HG02763 (cell line): Measurements from ENCODE around the gene CRPPA.

Experiments
- ATAC-seq: cut with Tn5 transposase; IDR thresholded peaks from one replicate; pipeline ENCODE4 v1.9.1; 2021; ENCODE audit warnings: mild to moderate bottlenecking, moderate library complexity; ENCODE audit not compliant: unreplicated experiment

CRPPA gene

GRCh38 chr7:16423761-16424160 is 2.4 kb upstream of the CRPPA start:
- no peak for ATAC-seq

- ATAC-seq = no peak
Measured at GRCh38 chr7:16422917-16423316, 1.6 kb upstream of the CRPPA start.

GRCh38 chr7:16422103-16422435 is 731 bp upstream of the CRPPA start:
- ATAC-seq = no peak

GRCh38 chr7:16420649-16421332 is 547 bp downstream of the CRPPA start:
- peak; percentile 84 for ATAC-seq

- no peak for ATAC-seq
Measured at GRCh38 chr7:16420329-16420648, 1.0 kb downstream of the CRPPA start.

GRCh38 chr7:16419859-16420258 is 1.5 kb downstream of the CRPPA start:
- no peak for ATAC-seq

- no peak for ATAC-seq
Measured at GRCh38 chr7:16419126-16419525, 2.2 kb downstream of the CRPPA start.

- no peak for ATAC-seq
Measured at GRCh38 chr7:16417906-16418305, 3.4 kb downstream of the CRPPA start.

GRCh38 chr7:16416289-16417282 is 4.8 kb downstream of the CRPPA start:
- no peak for ATAC-seq

GRCh38 chr7:16412274-16413254 is 8.8 kb downstream of the CRPPA start:
- no peak for ATAC-seq

GRCh38 chr7:16411391-16411790 is 9.9 kb downstream of the CRPPA start:
- no peak for ATAC-seq

GRCh38 chr7:16409777-16410176 is 11.6 kb downstream of the CRPPA start:
- ATAC-seq = no peak

GRCh38 chr7:16404636-16405035 is 16.7 kb downstream of the CRPPA start:
- ATAC-seq = no peak

GRCh38 chr7:16403475-16403874 is 17.9 kb downstream of the CRPPA start:
- no peak for ATAC-seq

GRCh38 chr7:16402940-16403339 is 18.4 kb downstream of the CRPPA start:
- no peak for ATAC-seq

GRCh38 chr7:16402091-16402490 is 19.2 kb downstream of the CRPPA start:
- no peak for ATAC-seq

GRCh38 chr7:16400893-16401275 is 20.5 kb downstream of the CRPPA start:
- no peak for ATAC-seq

- ATAC-seq = no peak
Measured at GRCh38 chr7:16399916-16400892, 21.1 kb downstream of the CRPPA start.

GRCh38 chr7:16399265-16399831 is 22.0 kb downstream of the CRPPA start:
- no peak for ATAC-seq
